Measurements from ENCODE around the gene KRT222.

- TF ChIP-seq CTCF (conservative IDR thresholded peaks at IDR 0.05; ENCODE audit: low read depth, low read length) (no peak), EZH2 (IDR thresholded peaks at IDR 0.05; ENCODE audit: low read length, unreplicated experiment) (no peak), EZH2phosphoT487 (IDR thresholded peaks at IDR 0.05; ENCODE audit: borderline replicate concordance, low read length) (no peak)
Measured at GRCh38 chr17:40696651-40697072, 31.7 kb upstream of the KRT222 start.
